Measurements from ENCODE around the gene JCAD. TPM values are rescaled to one million over a fixed set of nuclear protein-coding genes. Genes with fewer than 3 reads are reported as not detected.

JCAD gene
- total RNA-seq, 3 donors from 2014 or later (not counting 1 experiment from before 2014, with no cell fraction given), result 0.07 to 0.43 TPM; not detected in 1

GRCh38 chr10:30074090-30074489 is 14.7 kb upstream of the JCAD start:
- WGBS (ENCODE audit: insufficient coverage), result 95% methylated on average over 2 of the region's 2 CpGs
- H3K36me3 ChIP-seq (ENCODE audit: control insufficient read depth, insufficient read depth, low read length), result no peaks in the 10 kb centered on the region
- H3K36me3 Mint-ChIP-seq, result no peaks in the 10 kb centered on the region
- H3K4me1 Mint-ChIP-seq, result no peaks in the 10 kb centered on the region
- peaks cover 24 to 38% of the 10 kb centered on the region in 2 donors for H3K27me3 Mint-ChIP-seq (ENCODE audit: low read depth in 2 of 2)
- H3K27ac Mint-ChIP-seq, result no peak overlapping the region
- H3K9me3 ChIP-seq (ENCODE audit: control insufficient read depth, insufficient read depth, low read length), result no peaks in the 10 kb centered on the region
- no peak overlapping the region for H3K27ac ChIP-seq (ENCODE audit: low read length)
- H3K4me3 ChIP-seq (ENCODE audit: low read length), result no peak overlapping the region
- H3K4me3 Mint-ChIP-seq, result no peak overlapping the region
- intact Hi-C loops (cut with micrococcal nuclease), result no loop called here
- no peaks in the 10 kb centered on the region for H3K4me1 ChIP-seq (ENCODE audit: control insufficient read depth, insufficient read depth, low read length)
- no peaks in the 10 kb centered on the region for H3K9me3 Mint-ChIP-seq
- no peak for DNase-seq
- TF ChIP-seq CTCF (IDR thresholded peaks at IDR 0.05), result no peak
- peaks cover 2% of the 10 kb centered on the region for H3K27me3 ChIP-seq (ENCODE audit: control insufficient read depth, insufficient read depth, low read length)
- ATAC-seq, result no peak

GRCh38 chr10:30073767-30074060 is 14.3 kb upstream of the JCAD start:
- ATAC-seq (no peak), DNase-seq (no peak)
- no peaks in the 10 kb centered on the region for H3K9me3 Mint-ChIP-seq
- H3K4me3 Mint-ChIP-seq, result no peak overlapping the region
- peaks cover 2% of the 10 kb centered on the region for H3K27me3 ChIP-seq (ENCODE audit: control insufficient read depth, insufficient read depth, low read length)
- no peak overlapping the region for H3K27ac ChIP-seq (ENCODE audit: low read length)
- intact Hi-C loops (cut with micrococcal nuclease), result no loop called here
- H3K27me3 Mint-ChIP-seq (ENCODE audit: low read depth in 2 of 2), result peaks cover 26 to 36% of the 10 kb centered on the region in 2 donors
- H3K36me3 Mint-ChIP-seq, result no peaks in the 10 kb centered on the region
- H3K9me3 ChIP-seq (ENCODE audit: control insufficient read depth, insufficient read depth, low read length), result no peaks in the 10 kb centered on the region
- H3K27ac Mint-ChIP-seq, result no peak overlapping the region
- no peaks in the 10 kb centered on the region for H3K36me3 ChIP-seq (ENCODE audit: control insufficient read depth, insufficient read depth, low read length)
- peaks cover 0 to 1% of the 10 kb centered on the region in 2 donors for H3K4me1 Mint-ChIP-seq
- H3K4me1 ChIP-seq (ENCODE audit: control insufficient read depth, insufficient read depth, low read length), result no peaks in the 10 kb centered on the region
- H3K4me3 ChIP-seq (ENCODE audit: low read length), result no peak overlapping the region
- WGBS (ENCODE audit: insufficient coverage), result 94% methylated on average over 4 of the region's 4 CpGs
- no peak for TF ChIP-seq CTCF (IDR thresholded peaks at IDR 0.05)

- TF ChIP-seq CTCF (IDR thresholded peaks at IDR 0.05), result no peak
- 97% methylated on average over 5 of the region's 6 CpGs for WGBS (ENCODE audit: insufficient coverage)
- DNase-seq, result no peak
- H3K36me3 Mint-ChIP-seq, result no peaks in the 10 kb centered on the region
- H3K9me3 ChIP-seq (ENCODE audit: control insufficient read depth, insufficient read depth, low read length), result no peaks in the 10 kb centered on the region
- H3K4me1 ChIP-seq (ENCODE audit: control insufficient read depth, insufficient read depth, low read length), result no peaks in the 10 kb centered on the region
- no peak for ATAC-seq
- peaks cover 23 to 31% of the 10 kb centered on the region in 2 donors for H3K27me3 Mint-ChIP-seq (ENCODE audit: low read depth in 2 of 2)
- H3K27ac ChIP-seq (ENCODE audit: low read length), result no peak overlapping the region
- H3K4me3 ChIP-seq (ENCODE audit: low read length), result no peak overlapping the region
- no peaks in the 10 kb centered on the region for H3K36me3 ChIP-seq (ENCODE audit: control insufficient read depth, insufficient read depth, low read length)
- H3K4me3 Mint-ChIP-seq, result no peak overlapping the region
- H3K4me1 Mint-ChIP-seq, result peaks cover 0 to 4% of the 10 kb centered on the region in 2 donors
- intact Hi-C loops (cut with micrococcal nuclease), result no loop called here
- H3K9me3 Mint-ChIP-seq, result no peaks in the 10 kb centered on the region
- H3K27me3 ChIP-seq (ENCODE audit: control insufficient read depth, insufficient read depth, low read length), result no peaks in the 10 kb centered on the region
- H3K27ac Mint-ChIP-seq, result no peak overlapping the region
Measured at GRCh38 chr10:30073045-30073766, 13.8 kb upstream of the JCAD start.

- ATAC-seq, result no peak
- no peak overlapping the region for H3K27ac ChIP-seq (ENCODE audit: low read length)
- no peak for TF ChIP-seq CTCF (IDR thresholded peaks at IDR 0.05)
Measured at GRCh38 chr10:30072068-30072467, 12.7 kb upstream of the JCAD start.

More at GRCh38 chr10:30072068-30072467, 12.7 kb upstream of the JCAD start:
- intact Hi-C loops (cut with micrococcal nuclease), result no loop called here
- Histone ChIP-seq H3K9me3 (ENCODE audit: control insufficient read depth, insufficient read depth, low read length) (no peaks in the 10 kb centered on the region), H3K4me3 (ENCODE audit: low read length) (no peak overlapping the region), H3K36me3 (ENCODE audit: control insufficient read depth, insufficient read depth, low read length) (no peaks in the 10 kb centered on the region), H3K27me3 (ENCODE audit: control insufficient read depth, insufficient read depth, low read length) (no peaks in the 10 kb centered on the region), H3K4me1 (ENCODE audit: control insufficient read depth, insufficient read depth, low read length) (no peaks in the 10 kb centered on the region)
- H3K4me1 Mint-ChIP-seq, result peaks cover 0 to 4% of the 10 kb centered on the region in 2 donors
- H3K27me3 Mint-ChIP-seq (ENCODE audit: low read depth in 2 of 2), result peaks cover 16 to 29% of the 10 kb centered on the region in 2 donors
- no peak for DNase-seq
- H3K4me3 Mint-ChIP-seq, result no peak overlapping the region
- no peaks in the 10 kb centered on the region for H3K36me3 Mint-ChIP-seq
- H3K27ac Mint-ChIP-seq, result no peak overlapping the region
- H3K9me3 Mint-ChIP-seq, result no peaks in the 10 kb centered on the region
